ENCODE data around the gene MICAL2. TPM values are rescaled to one million over a fixed set of nuclear protein-coding genes. Genes with fewer than 3 reads are reported as not detected.

MICAL2 gene
- total RNA-seq, 1 donor from 2014 or later: 31.1 TPM

- DNase-seq (ENCODE audit: low spot score): peak; percentile 80
Measured at GRCh38 chr11:12075822-12076821, 34.3 kb upstream of the MICAL2 start.

GRCh38 chr11:12076840-12077534 is 33.4 kb upstream of the MICAL2 start:
- no peak for DNase-seq (ENCODE audit: low spot score)

GRCh38 chr11:12077535-12078280 is 32.7 kb upstream of the MICAL2 start:
- peak; percentile 35 for DNase-seq (ENCODE audit: low spot score)

- DNase-seq (ENCODE audit: low spot score): no peak
Measured at GRCh38 chr11:12079726-12080556, 30.4 kb upstream of the MICAL2 start.

GRCh38 chr11:12083380-12083779 is 27.0 kb upstream of the MICAL2 start:
- DNase-seq (ENCODE audit: low spot score): no peak

GRCh38 chr11:12084256-12084655 is 26.1 kb upstream of the MICAL2 start:
- DNase-seq (ENCODE audit: low spot score): no peak

GRCh38 chr11:12085371-12086251 is 24.8 kb upstream of the MICAL2 start:
- no peak for DNase-seq (ENCODE audit: low spot score)

GRCh38 chr11:12086271-12087074 is 23.9 kb upstream of the MICAL2 start:
- no peak for DNase-seq (ENCODE audit: low spot score)

- no peak for DNase-seq (ENCODE audit: low spot score)
Measured at GRCh38 chr11:12087075-12088004, 23.1 kb upstream of the MICAL2 start.

- DNase-seq (ENCODE audit: low spot score): no peak
Measured at GRCh38 chr11:12088047-12088481, 22.3 kb upstream of the MICAL2 start.

GRCh38 chr11:12088531-12088930 is 21.9 kb upstream of the MICAL2 start:
- DNase-seq (ENCODE audit: low spot score): no peak

- no peak for DNase-seq (ENCODE audit: low spot score)
Measured at GRCh38 chr11:12089041-12089440, 21.3 kb upstream of the MICAL2 start.

- no peak for DNase-seq (ENCODE audit: low spot score)
Measured at GRCh38 chr11:12089473-12089872, 20.9 kb upstream of the MICAL2 start.

- DNase-seq (ENCODE audit: low spot score): no peak
Measured at GRCh38 chr11:12090061-12090591, 20.3 kb upstream of the MICAL2 start.

GRCh38 chr11:12090761-12091258 is 19.6 kb upstream of the MICAL2 start:
- no peak for DNase-seq (ENCODE audit: low spot score)

GRCh38 chr11:12091956-12092558 is 18.3 kb upstream of the MICAL2 start:
- DNase-seq (ENCODE audit: low spot score): no peak

- no peak for DNase-seq (ENCODE audit: low spot score)
Measured at GRCh38 chr11:12092714-12093113, 17.7 kb upstream of the MICAL2 start.

Measured in mesenteric fat pad (tissue), 1 donor.